Stomach (tissue), 9 donors: ENCODE measurements around the gene ARPP21. TPM values are rescaled to one million over a fixed set of nuclear protein-coding genes. Genes with fewer than 3 reads are reported as not detected.

ENCODE experiments used
- DNase-seq, 2 donors: peaks; one replicate each; pipeline versions ENCODE4 v3.0.0 to v3.0.0-alpha.2; 2013 to 2019
- H3K27ac ChIP-seq, 5 donors: fragments of 200-600 bp in 4 of 5; sonication (generic) in 4 of 5; one replicate each; pipeline ENCODE4 v1.5.1; 2013 to 2019; ENCODE audit warnings: mild to moderate bottlenecking in 1 of 5, moderate library complexity in 1 of 5
- H3K27me3 ChIP-seq, 3 donors: fragments of 200-600 bp; sonication (generic); one replicate each; pipeline ENCODE4 v1.5.1; 2017 to 2019; ENCODE audit warnings: mixed run types in 1 of 3
- H3K36me3 ChIP-seq, 4 donors: fragments of 200-600 bp; sonication (generic); 1 replicate in 3 of 4; 2 replicates in 1 of 4; pipeline ENCODE4 v1.5.1; 2016 to 2019
- H3K4me1 ChIP-seq, 4 donors: fragments of 200-600 bp; sonication (generic); one replicate each; pipeline ENCODE4 v1.5.1; 2016 to 2019
- H3K4me3 ChIP-seq, 4 donors: fragments of 200-600 bp; sonication (generic) in 3 of 4; one replicate each; pipeline ENCODE4 v1.5.1; 2016 to 2019; ENCODE audit warnings: mild to moderate bottlenecking in 1 of 4
- H3K9me3 ChIP-seq, 4 donors: fragments of 200-600 bp; sonication (generic); one replicate each; pipeline ENCODE4 v1.5.1; 2016 to 2019
- CTCF ChIP-seq, 7 experiments: fragments of 450-650 bp in 4 of 7; fragments of 200-600 bp in 3 of 7; sonication (generic) in 3 of 7; IDR thresholded peaks; one replicate each; pipeline ENCODE4 v1.5.1; 2016 to 2019; ENCODE audit warnings: antibody characterized with exemption in 7 of 7, control low read depth in 2 of 7, mild to moderate bottlenecking in 1 of 7
- EP300 ChIP-seq: sonication (generic); formaldehyde crosslinking; IDR thresholded peaks from one replicate; pipeline ENCODE4 v1.6.1; 2017; ENCODE audit warnings: antibody characterized with exemption
- POLR2A ChIP-seq, 4 donors: fragments of 450-650 bp; IDR thresholded peaks; one replicate each; pipeline ENCODE4 v1.6.1; 2016; ENCODE audit warnings: antibody characterized with exemption in 4 of 4, control low read depth in 2 of 4, mild to moderate bottlenecking in 1 of 4, moderate library complexity in 1 of 4
- POLR2AphosphoS5 ChIP-seq, 3 donors: sonication (generic); formaldehyde crosslinking; IDR thresholded peaks; one replicate each; pipeline ENCODE4 v1.6.1; 2016; ENCODE audit warnings: antibody characterized with exemption in 3 of 3
- WGBS, 5 donors: extraction: QIAGEN DNeasy Blood & Tissue Kit in 3 of 5; methylation state at CpG; one replicate each; pipeline versions ENCODE4 v1.1.5 to v1.1.7; 2013 to 2018; 5-methylcytosine and 5-hydroxymethylcytosine counted together
- intact Hi-C: fragments of 100-400 bp; cut with DNase I; formaldehyde crosslinking; loops from one replicate; pipeline ENCODE4 v1.15.1; 2023; ENCODE audit warnings: low total_unique reads
- polyA plus RNA-seq, 3 donors: library from polyadenylated mRNA; stranded (reverse); fragments of 200-250 nt; gene quantifications; one replicate each; pipeline ENCODE4 v1.2.3, GENCODE V29; 2013
- total RNA-seq, 5 donors: library from RNA; depleted of rRNA; stranded (reverse); fragments of >200 nt; gene quantifications; one replicate each; pipeline versions ENCODE4 v1.1.0 to v1.2.3, GENCODE V29; 2014 to 2016
- donor health status: healthy with polysubstance abuse.
- donor health status: Bipolar disorder and iron deficiency.
- donor health status: healthy.

ARPP21 gene
- total and polyA plus RNA-seq, 8 donors: 0.13 to 5.0 TPM; not detected in 6

GRCh38 chr3:35773417-35773816 is 134.1 kb downstream of the ARPP21 start:
- TF ChIP-seq POLR2AphosphoS5 (IDR thresholded peaks at IDR 0.05) (no peak), EP300 (no peak), POLR2A (IDR thresholded peaks at IDR 0.05) (no peak), CTCF (IDR thresholded peaks at IDR 0.05) (no peak)
- DNase-seq: no peak
- 92 to 98% (median 93%) methylated on average over 1 of the region's 1 CpG for WGBS, 5 donors
- Histone ChIP-seq H3K4me1 (no peaks in the 10 kb centered on the region), H3K9me3 (no peaks in the 10 kb centered on the region), H3K4me3 (no peak overlapping the region), H3K27ac (no peak overlapping the region), H3K27me3 (no peaks in the 10 kb centered on the region), H3K36me3 (no peaks in the 10 kb centered on the region)
- intact Hi-C loops: no loop called here

- intact Hi-C loops: no loop called here
- WGBS, 5 donors: 66 to 81% (median 78%) methylated on average over 2 of the region's 2 CpGs
- TF ChIP-seq CTCF (IDR thresholded peaks at IDR 0.05) (no peak), POLR2AphosphoS5 (IDR thresholded peaks at IDR 0.05) (no peak), EP300 (no peak), POLR2A (IDR thresholded peaks at IDR 0.05) (no peak)
- H3K4me3 ChIP-seq: no peak overlapping the region
- H3K9me3 ChIP-seq: no peaks in the 10 kb centered on the region
- H3K27ac ChIP-seq: no peak overlapping the region
- H3K36me3 ChIP-seq: no peaks in the 10 kb centered on the region
- no peak for DNase-seq
- no peaks in the 10 kb centered on the region for H3K27me3 ChIP-seq
- H3K4me1 ChIP-seq: no peaks in the 10 kb centered on the region
Measured at GRCh38 chr3:35776346-35776745, 137.0 kb downstream of the ARPP21 start.

- intact Hi-C loops: no loop called here
- Histone ChIP-seq H3K4me1 (no peaks in the 10 kb centered on the region), H3K4me3 (no peak overlapping the region), H3K36me3 (no peaks in the 10 kb centered on the region), H3K27ac (no peak overlapping the region), H3K27me3 (no peaks in the 10 kb centered on the region), H3K9me3 (no peaks in the 10 kb centered on the region)
- 77 to 84% (median 81%) methylated on average over 2 of the region's 2 CpGs for WGBS, 5 donors
- no peak for DNase-seq
- TF ChIP-seq CTCF (IDR thresholded peaks at IDR 0.05) (no peak), EP300 (no peak), POLR2A (IDR thresholded peaks at IDR 0.05) (no peak), POLR2AphosphoS5 (IDR thresholded peaks at IDR 0.05) (no peak)
Measured at GRCh38 chr3:35777065-35777464, 137.7 kb downstream of the ARPP21 start.

- 31 to 61% (median 56%) methylated on average over 4 of the region's 4 CpGs for WGBS, 5 donors
- Histone ChIP-seq H3K9me3 (no peaks in the 10 kb centered on the region), H3K36me3 (no peaks in the 10 kb centered on the region), H3K27ac (no peak overlapping the region), H3K4me3 (no peak overlapping the region), H3K27me3 (no peaks in the 10 kb centered on the region), H3K4me1 (no peaks in the 10 kb centered on the region)
- intact Hi-C loops: no loop called here
- no peak for TF ChIP-seq EP300
- no peak for TF ChIP-seq POLR2AphosphoS5 (IDR thresholded peaks at IDR 0.05)
- TF ChIP-seq CTCF (IDR thresholded peaks at IDR 0.05): no peak
- TF ChIP-seq POLR2A (IDR thresholded peaks at IDR 0.05): no peak
- no peak for DNase-seq
Measured at GRCh38 chr3:35777563-35778554, 138.5 kb downstream of the ARPP21 start.
